Stimulated activated CD8-positive, alpha-beta memory T cell treated with anti-CD3 and anti-CD28 coated beads, Interleukin-7, amount 100 ng/mL, for 24 hours (primary cell): ENCODE data around the gene ARL13B.
A peak's percentile ranks its signal among the peaks of the same experiment; 100 is the strongest.
"Not testable (repeated sequence)": the region's sequence is repeated elsewhere in the genome, so short reads cannot be mapped to it uniquely, and the experiment has no call there.

Experiments used
- DNase-seq: peaks from one replicate; pipeline ENCODE4 v3.0.0-alpha.2; 2020; ENCODE audit warnings: low read depth

The ARL13B gene

DNA sequence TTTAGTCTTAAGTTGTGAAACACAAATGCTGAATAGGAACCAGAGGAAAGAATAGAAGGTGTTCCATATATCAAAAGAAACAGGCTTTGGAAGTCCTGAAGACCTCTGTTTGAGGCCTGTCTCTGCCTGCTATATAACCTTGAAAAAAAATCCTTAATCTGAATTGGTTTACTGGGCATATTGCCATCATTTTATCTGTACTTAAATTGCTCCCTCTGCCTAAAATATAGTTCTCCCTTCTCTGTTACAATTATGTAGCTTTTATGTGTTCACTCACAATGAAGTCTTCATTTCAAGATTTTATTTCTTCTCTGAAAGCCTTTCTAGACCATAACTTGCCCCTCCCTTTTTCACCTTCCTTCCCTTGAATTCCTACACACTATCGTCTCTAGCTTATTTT, 21.2 kb downstream of the ARL13B start:
- no peak for DNase-seq

DNA sequence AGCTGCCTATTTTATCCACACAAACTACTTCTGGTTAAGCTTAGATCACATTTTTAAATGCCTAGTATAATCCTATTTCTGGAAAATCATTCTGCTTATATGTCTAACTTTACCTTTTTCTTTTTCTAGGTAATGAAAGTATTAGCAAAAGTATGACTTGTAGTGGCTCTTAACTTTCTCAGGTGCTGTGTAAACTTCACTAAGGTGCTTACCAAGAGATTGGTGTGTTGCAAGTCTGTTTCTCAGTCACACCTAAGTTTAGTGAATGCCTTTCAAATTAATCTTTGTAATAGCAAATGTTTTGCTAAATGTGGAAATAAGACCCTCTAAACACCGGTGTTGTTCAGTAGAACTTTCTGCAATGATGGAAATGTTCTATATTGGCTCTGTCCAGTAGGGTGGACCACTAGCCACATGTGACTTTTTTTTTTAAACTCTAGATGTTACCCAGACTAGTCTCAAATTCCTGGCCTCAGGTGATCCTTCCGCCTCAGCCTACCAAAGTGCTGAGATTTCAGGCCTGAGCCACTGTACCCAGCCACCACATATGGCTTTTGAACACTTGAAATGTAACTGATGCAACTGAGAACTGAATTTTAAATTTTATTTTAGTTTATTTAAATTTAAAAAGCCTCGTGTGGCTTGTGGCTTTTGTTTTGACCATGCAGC, 22.0 kb downstream of the ARL13B start:
- no peak for DNase-seq

DNA sequence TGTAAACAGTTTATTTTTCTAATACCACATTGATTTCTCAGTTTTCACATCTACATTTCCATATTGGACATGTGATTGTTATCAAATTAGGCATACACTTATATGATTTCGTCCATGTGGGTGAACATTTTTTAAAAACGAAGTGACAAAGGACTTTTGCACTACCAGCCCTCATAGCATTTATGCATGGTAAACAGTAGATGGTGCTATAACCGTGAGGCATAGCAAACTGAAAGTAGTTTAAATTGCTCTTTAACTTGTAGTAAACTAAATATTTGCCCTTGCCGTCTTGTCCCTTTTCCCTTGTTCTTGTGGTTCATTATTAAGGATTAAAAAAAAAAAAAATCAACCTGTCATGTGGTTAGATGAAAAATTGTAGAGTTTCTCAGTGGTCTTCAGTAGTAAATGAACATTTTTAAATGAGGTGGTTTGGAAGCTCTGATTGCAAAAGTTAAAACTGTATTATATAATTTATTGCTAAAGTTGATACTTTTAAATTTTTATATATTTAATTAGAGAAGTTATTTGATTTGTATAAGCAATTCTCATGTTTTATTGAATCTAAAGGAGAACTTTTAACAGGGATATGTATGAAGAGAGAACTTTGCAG, 24.5 kb downstream of the ARL13B start:
- no peak for DNase-seq

DNA sequence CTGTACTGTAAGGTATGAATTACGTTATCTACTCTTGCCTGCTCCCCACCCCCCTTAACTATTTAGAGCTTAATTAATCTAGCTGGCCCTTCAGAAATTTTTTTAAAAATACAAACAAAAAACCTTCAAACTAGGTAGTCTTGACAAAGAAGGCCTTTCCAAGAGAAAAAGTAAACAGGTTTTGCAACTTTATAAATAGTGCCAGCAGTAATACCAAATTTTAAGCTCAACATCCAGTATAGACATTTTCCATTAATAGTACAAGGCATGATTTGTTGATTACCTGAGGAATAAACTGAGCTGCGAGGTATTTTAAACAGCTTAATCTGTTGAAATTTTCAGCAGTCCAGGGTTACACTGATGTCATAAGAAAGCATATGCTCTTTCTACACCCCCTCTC, 28.3 kb downstream of the ARL13B start:
- DNase-seq: no peak

DNA sequence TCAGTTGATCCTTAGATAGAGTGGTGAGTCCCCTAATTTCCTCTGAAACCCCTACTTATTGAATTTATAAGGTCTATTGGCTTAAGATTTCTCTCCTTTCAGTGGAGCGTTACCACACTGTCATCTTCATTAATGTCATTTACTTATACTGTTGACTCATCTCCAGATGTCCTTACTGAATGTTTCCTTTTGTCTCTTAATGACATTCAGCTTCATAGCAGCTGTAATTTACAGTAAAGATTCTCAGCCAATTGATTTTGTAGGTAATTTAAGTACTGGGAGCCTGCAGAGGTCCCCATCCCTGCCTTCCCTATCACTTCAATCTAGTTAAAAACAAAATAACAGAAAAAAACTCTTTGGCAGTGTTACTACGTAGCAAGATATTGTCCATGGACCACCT, 29.7 kb downstream of the ARL13B start:
- no peak for DNase-seq

DNA sequence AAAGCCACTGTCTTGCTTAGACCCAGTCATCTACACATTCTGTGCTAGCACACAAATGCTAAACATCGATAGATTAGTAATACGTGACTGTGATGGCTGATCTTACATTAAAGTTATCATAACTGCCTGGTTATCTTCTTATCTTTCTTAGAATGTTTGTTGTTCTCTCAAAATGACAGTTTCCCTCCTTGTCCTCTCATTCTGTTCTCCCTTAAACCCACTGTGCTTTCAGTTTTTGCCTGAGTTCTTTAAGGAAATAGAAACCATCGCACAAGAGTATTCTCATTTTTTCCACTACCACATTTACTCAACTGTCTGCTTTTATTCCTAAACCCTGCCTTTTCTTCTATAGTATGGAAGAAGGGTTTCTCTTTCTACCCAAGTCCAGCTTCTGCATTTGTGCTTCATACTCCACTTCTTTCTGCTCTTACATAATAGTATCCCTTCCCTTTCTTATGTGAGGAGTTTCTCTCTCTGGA, 31.3 kb downstream of the ARL13B start:
- DNase-seq: no peak

DNA sequence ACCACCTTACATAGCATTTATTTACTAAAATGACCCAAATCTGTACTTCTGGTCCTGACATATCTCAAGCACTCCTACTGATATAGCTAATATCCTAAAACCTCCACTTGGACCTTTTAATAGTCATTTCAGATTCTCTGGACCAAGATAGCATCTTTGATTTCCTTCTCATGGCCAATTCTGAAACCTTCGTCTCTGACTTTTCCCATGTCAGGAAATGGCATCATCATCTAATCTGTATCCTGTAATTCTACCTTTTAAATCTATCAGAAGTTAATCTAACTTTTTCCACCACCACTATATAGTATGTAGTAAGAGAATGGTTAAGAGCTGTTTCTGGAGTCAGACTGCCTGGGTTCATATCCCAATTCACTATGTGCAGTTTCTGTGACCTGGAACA, 32.2 kb downstream of the ARL13B start:
- no peak for DNase-seq

DNA sequence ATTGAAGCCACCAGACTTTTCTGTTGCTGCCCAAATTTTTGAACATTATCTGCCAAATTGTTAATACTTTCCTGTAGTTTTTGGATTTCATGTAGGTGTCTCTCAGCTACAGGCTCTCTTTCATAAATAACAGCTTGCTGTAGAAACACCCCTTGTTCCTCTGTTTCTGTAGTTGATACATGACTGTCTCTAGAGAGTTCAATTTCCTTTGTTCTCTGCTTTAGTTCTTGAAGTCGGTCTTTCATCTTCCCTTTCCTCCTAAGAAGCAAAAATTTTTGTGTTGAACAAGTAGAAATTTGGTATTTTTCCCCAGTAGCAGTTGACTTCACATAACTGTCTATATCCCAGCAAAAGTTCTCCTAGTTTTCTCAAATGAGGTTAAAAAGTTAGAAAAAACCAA, 35.1 kb downstream of the ARL13B start:
- no peak for DNase-seq

DNA sequence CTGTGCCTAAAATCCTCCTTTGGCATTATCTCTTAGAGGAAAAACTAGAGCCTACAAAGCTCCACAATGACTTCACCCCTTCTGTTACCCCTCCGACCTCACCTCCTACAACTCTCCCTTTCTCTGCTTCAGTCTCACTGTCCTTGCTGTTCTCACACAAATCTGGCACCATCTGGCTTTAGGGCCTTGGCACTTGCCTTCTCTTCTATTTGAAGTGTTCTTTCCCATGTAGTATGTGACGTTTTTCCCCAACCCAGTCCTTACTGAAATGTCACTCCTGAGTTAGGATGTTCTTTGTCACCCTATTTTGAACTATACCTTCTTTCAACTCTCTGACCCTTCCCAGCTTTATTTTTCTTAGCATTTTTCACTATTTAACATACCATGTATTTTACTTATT, 39.7 kb downstream of the ARL13B start:
- no peak for DNase-seq

DNA sequence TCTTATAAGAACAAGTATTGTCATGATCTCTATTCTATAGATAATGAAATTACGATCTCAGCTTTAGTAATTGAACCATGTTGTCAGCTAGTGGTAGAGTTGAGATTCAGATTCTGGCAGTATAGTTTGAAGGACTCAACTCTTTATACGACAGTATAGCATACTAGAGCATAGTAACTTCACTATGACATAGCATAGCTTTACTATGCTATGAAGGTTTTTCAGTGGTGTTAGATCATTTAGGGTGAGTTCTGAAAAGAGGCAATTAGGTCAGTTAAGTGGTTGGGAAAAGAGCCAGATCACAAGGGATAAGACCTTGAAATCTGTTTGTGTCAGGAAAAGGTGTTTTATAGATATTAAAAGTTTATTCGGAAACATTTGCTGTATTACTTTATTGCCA, 40.3 kb downstream of the ARL13B start:
- DNase-seq: no peak

DNA sequence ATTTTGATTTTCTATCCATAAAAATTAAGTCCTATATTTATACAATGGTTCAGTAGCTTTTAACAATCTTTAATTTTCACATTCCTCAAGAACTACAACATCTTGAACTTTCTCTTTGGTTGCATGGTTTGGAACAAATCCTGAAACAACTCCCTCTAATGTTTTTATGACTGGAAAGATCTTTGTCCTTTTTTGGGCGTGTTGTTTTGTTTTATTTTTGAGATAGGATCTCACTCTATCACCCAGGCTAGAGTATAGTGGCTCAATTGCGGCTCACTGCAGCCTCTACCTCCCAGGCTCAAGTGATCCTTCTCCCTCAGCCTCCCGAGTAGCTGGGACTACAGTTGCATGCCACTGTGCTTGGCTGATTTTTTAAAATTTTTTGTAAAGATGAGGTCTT, 44.4 kb downstream of the ARL13B start:
- no peak for DNase-seq

DNA sequence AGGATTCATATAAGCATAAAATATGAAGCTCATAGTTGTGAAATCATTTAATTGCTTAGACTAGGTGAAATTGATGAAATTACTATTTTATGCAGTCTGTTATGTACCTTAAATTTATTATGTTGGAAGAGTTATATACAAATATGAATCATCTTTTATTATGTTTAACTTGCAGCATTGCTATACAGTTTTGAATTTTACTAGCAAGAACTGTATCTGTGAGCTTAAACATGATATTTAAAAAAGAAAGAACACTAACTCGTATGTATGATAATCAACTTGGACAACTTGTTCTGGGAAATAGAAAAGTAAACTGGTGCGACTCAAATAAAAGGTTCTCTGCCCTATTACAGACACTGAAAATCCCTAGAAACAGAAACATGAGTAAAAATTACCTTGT, 46.7 kb downstream of the ARL13B start:
- DNase-seq: no peak

DNA sequence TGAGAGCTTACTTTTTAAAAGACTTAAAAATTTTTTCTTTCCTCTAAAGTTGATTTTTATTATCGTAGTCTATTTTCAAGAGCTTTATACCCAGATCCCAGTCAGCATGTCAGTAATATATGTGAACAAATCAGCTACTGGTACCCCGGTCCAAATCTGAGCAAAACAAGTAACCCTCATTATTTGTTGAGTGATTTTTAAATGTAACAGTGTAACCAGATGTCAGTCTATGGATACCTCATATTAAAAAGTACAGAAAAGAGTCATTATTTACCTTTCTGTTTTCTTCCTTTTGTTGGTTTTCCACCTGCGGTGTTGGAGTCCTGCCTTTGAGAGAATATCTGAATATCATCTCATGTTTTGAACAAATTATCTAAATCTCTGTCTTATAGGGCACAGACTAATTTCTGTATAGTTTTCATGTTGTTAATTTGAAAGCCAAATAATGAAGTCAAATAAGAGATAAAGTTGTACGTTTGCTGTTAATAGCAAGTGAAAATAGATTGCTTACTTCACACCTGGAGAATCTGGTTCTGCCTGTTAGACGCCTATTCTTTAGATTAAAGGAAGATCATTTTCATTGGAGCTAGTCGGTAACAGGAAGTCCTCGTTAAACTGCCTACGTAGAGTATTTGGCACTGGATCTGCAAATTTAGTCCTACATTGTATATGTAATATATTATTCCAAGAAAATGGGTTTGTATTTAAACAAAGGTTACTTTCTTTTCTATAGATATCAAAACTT, 48.3 kb downstream of the ARL13B start, which contains the start of gene STX19:
TSS of gene STX19 (minus strand) at position 505 of the 745 bp plus-strand sequence. CDS start 13,328 bp downstream, outside the sequence.
- DNase-seq: no peak

DNA sequence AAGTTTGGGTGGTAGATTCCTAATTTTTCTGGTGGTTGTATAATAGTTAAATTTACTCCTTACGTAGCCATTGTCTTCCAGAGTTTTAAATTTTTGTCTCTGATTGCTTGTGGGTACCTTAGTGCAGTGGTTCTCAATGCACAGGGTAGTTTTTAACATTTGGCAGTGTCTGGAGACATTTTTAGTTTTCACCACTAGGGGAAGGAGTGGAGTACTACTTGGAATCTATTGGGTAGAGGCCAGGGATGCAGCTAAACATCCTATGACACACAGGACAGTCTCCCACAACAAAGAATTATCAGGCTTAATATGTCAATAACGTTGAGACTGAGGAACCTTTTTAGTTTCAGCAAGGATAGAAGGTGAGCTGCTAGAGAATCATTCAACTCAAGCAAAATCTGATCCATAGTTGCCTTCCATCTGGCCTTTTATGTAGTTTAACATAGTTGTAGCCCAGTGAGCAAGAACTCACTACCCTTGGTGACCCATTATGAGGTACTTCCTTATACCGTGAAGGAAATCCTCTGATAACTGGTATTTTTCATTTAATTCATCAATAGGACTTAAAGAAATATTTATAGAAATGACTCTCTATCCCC, 57.1 kb downstream of the ARL13B start:
- no peak for DNase-seq

DNA sequence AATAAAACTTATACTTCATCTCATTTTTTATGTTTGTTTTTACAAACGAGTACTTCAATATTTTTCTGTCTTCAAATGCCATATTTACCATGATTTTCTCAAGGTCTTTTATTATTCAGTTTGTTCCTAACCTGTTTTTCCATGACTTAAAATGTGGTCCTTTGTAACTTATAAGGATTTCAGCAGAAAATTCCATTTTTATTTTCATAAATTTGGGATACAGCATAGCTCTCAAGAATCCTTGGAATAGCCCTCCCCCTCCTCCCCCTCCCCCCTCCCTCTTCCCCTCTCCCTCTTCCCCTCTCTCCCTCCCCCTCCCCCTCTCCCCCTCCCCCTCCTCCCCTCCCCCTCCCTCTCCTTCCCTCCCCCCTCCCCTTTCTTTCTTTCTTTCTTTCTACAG, 63.3 kb downstream of the ARL13B start:
- DNase-seq: no peak

DNA sequence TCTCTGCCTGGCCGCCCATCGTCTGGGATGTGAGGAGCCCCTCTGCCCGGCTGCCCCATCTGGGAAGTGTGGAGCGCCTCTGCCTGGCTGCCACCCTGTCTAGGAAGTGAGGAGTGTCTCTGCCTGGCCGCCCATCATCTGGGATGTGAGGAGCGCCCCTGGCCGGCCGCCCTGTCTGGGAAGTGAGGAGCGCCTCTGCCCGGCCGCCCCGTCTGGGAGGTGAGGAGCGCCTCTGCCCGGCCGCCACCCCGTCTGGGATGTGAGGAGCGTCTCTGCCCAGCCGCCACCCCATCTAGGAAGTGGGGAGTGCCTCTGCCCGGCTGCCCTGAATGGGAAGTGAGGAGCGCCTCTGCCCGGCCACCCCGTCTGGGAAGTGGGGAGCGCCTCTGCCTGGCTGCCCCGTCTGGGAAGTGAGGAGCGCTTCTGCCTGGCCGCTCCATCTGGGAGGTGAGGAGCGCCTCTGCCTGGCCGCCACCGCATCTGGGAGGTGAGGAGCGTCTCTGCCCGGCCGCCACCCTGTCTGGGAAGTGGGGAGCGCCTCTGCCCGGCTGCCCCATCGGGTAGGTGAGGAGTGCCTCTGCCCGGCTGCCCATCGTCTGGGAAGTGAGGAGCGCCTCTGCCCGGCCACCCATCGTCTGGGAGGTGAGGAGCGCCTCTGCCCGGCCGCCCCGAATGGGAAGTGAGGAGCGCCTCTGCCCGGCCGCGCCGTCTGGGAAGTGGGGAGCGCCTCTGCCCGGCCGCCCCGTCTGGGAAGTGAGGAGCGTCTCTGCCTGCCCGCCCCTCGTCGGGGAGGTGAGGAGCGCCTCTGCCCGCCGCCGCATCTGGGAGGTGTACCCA, 64.4 kb downstream of the ARL13B start:
- not testable (repeated sequence) for DNase-seq

DNA sequence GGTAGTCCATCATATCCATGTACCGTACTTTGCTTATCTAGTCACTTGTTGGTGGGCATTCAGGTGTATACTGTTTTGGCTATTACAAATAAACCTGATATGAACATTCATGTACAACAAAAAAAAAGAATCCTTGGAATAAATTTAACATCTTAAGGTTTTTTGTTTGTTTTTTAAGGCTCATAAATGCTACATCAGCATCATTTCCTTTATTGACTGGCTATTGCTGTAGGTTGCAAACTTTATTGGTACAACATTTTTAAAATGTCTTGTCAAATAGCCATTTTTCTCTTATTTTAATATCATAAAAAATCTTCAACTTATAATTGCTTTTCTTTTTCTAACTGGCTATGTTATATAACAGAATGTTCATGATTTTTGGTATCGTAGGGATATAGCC, 66.6 kb downstream of the ARL13B start:
- no peak for DNase-seq

DNA sequence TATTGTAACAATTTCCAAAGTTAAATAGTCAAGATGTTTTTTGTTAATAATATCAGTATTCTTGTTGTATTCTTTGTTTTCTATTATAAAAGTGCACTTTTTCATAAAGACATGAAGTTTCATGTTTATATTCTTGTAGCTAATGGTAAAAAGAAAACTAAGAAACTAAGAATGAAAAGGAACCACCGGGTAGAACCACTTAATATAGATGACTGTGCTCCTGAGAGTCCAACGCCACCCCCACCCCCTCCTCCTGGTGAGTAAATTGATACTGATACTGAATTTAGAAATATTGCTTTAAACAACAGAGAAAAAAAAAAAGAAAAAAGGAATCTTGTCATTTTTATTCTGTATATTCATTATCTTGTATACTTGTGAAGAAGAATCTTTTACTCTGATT, 69.3 kb downstream of the ARL13B start:
- no peak for DNase-seq

DNA sequence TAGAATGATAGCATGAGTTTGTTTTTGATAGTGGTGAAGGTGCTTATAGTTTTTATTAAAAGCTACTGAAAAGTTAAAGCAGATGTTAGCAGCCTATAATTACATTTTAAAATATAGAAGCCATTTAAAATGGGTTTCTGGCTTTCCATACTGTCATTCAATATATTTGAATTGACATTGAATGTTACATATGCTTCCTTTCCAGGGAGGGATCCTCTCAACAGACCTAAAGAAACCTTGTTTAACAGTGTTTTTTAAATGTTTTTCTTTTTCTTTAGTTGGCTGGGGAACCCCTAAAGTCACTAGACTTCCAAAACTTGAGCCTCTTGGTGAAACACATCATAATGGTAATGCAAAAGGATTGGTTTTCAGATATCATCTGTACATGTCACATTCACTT, 70.6 kb downstream of the ARL13B start:
- no peak for DNase-seq

DNA sequence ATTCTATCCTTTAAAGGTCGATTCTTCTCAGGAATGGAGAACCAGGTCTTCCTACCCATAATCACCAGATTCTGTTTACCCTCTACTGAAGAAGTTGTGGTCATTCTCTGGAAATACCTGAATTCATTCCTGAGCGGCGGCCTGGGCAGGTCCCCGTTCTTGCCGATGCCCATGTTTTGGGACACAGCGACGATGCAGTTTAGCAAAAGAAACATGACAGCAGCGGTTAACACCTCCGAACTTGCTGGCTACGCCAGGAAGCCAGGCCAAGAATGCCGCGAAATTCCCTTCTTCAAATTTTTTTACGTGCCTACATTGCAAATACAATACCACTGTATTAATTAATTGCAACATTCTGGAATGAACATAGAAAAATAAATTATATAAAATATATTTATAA, 81.3 kb downstream of the ARL13B start:
- no peak for DNase-seq

DNA sequence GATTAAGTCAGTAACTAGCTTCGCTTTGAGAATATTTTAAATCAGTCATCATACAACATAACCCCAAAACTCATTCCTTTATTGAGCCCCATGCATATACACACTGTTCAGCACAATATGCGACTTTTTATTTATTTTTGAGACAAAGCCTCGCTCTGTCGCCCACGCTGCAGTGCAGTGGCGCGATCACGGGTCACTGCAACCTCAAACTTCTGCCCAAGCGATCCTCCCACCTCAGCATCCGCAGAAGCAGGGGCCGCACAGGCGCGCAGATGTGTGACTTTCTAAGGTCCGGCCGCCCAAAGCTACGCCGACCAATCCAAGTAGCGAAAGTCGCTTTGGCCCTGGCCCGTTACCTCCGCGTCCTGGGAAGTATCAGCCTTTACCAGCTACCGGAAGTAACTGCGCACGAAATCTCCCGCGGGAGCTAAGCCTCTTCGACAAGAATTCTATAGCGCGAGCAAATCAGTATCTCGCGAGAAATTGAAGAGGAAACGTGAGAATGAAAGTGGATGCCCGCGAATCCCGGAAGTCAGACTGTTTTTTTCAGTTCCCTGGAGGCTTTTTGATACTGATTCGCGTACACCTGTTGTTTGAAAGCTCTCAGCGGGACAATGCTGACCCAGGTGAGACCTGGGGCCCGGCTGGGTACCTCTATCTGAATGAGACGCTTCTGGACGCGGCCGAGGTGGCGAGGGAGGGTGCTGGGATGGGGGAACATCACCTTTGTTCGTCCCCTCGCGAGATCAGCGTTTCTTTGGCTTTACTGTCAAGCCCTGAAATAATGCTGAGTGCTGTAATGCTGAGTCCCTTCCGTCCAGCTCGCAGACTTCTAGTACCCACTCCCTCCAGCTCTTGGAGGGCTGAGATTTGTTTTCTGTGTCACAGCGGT, 82.8 kb downstream of the ARL13B start, which contains the start of the genes DHFR2 and NSUN3:
TSS of gene DHFR2 (minus strand) at position 404 of the 892 bp plus-strand sequence. CDS start 1,405 bp downstream, outside the sequence.
TSS of gene NSUN3 (plus strand) at position 549 of the 892 bp plus-strand sequence. CDS start at position 615, 66 bp downstream.
- peak; percentile 55 for DNase-seq
